Measurements from ENCODE around the gene LRRK1. TPM values are rescaled to one million over a fixed set of nuclear protein-coding genes. Genes with fewer than 3 reads are reported as not detected.

The LRRK1 gene
- total and polyA plus RNA-seq, 8 donors: 4.3 to 19.4 (median 11.1) TPM

DNA sequence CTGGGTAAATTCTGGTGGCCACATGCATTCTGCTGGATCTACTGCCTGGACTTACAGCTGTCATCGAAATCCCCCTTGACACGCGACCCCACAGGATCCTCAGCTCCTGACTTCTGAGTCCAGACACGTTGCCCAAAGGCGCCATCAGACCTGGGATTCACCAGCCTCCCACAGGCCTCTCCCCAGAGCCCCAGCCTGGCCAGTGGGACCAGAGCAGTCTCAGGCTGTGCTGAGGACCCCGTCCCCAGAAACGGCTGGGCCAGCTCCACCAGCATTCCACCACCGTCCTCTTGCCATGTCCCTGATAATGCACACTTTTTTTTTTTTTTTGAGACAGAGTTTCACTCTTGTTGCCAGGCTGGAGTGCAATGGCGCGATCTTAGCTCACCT lies 166.1 kb downstream of the LRRK1 start:
- Histone ChIP-seq H3K9me3 (no peaks in the 10 kb centered on the region), H3K36me3 (no peaks in the 10 kb centered on the region), H3K27me3 (no peaks in the 10 kb centered on the region), H3K27ac (no peak overlapping the region), H3K4me1 (no peaks in the 10 kb centered on the region), H3K4me3 (no peak overlapping the region)
- WGBS, 2 donors: 82 to 83% methylated on average over 8 to 10 of the region's 10 CpGs
- TF ChIP-seq, protein P1, sequence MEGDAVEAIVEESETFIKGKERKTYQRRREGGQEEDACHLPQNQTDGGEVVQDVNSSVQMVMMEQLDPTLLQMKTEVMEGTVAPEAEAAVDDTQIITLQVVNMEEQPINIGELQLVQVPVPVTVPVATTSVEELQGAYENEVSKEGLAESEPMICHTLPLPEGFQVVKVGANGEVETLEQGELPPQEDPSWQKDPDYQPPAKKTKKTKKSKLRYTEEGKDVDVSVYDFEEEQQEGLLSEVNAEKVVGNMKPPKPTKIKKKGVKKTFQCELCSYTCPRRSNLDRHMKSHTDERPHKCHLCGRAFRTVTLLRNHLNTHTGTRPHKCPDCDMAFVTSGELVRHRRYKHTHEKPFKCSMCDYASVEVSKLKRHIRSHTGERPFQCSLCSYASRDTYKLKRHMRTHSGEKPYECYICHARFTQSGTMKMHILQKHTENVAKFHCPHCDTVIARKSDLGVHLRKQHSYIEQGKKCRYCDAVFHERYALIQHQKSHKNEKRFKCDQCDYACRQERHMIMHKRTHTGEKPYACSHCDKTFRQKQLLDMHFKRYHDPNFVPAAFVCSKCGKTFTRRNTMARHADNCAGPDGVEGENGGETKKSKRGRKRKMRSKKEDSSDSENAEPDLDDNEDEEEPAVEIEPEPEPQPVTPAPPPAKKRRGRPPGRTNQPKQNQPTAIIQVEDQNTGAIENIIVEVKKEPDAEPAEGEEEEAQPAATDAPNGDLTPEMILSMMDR (IDR thresholded peaks at IDR 0.05): no peak
- intact Hi-C loops (cut with DNase I): loop anchor here in 2 of 3 donors (5.0 to 10.0 kb wide), 2 partner anchors 177 to 179 kb away; no protein-coding TSS in a partner anchor
- ATAC-seq (no peak), DNase-seq (no peak), FAIRE-seq (no peak)

DNA sequence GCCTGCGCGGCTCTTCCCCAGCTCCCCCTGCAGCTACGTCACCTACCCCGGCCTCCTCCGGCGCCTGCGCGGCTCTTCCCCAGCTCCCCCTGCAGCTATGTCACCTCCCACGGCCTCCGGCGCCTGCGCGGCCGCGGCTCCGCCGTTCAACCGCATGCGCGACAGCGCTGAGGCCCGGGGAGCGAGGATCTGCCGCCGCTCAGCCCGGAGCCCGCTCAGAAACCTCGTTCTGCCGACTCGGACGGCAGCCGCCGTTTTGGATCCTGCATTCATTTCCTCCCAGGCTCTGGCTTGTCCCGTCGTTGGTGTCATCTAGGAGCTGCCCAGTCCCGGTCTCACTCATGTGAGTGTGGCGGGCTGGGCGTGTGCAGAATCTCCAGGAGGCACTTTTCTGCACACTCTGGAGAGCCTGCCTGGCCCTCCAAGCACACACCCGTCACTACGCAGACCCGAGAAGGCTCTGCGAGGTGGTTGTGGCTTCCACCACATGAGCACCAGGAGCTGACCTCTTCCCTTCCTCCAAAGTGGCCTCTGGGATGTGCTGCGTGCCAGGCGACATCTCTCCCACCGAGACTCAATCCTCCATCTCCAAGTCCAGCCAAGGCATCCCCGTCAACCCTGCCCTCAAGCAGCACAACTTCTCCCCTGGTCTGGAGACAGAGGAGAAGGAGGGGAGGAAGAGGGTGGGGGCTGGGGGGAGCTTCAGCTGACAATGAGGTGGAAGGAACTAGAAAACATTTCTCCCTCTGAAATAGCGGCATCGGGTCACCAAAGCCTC lies 167.4 kb downstream of the LRRK1 start:
- ATAC-seq (no peak), DNase-seq (no peak), FAIRE-seq (no peak)
- H3K4me1 ChIP-seq: no peaks in the 10 kb centered on the region
- TF ChIP-seq, protein P1 (IDR thresholded peaks at IDR 0.05): no peak
- WGBS, 2 donors: 86 to 92% methylated on average over 46 to 48 of the region's 48 CpGs
- no peak overlapping the region for H3K27ac ChIP-seq
- H3K27me3 ChIP-seq: no peaks in the 10 kb centered on the region
- intact Hi-C loops (cut with DNase I): loop anchor here in 2 of 3 donors (5.0 to 10.0 kb wide), 2 partner anchors 176 to 178 kb away; no protein-coding TSS in a partner anchor
- no peaks in the 10 kb centered on the region for H3K9me3 ChIP-seq
- no peaks in the 10 kb centered on the region for H3K36me3 ChIP-seq
- H3K4me3 ChIP-seq: no peak overlapping the region

- intact Hi-C loops (cut with DNase I): loop anchor here in 2 of 3 donors (5.0 to 10.0 kb wide), 2 partner anchors 175 to 178 kb away; no protein-coding TSS in a partner anchor
- Histone ChIP-seq H3K9me3 (no peaks in the 10 kb centered on the region), H3K4me1 (no peaks in the 10 kb centered on the region), H3K4me3 (no peak overlapping the region), H3K27me3 (no peaks in the 10 kb centered on the region), H3K27ac (no peak overlapping the region), H3K36me3 (no peaks in the 10 kb centered on the region)
- FAIRE-seq (no peak), DNase-seq (no peak), ATAC-seq (no peak)
- TF ChIP-seq, protein P1 (IDR thresholded peaks at IDR 0.05): no peak
- WGBS, 2 donors: 77 to 82% methylated on average over 10 of the region's 10 CpGs
These were observed 168.1 kb downstream of the LRRK1 start for GRCh38 chr15:101087172-101087769.

DNA sequence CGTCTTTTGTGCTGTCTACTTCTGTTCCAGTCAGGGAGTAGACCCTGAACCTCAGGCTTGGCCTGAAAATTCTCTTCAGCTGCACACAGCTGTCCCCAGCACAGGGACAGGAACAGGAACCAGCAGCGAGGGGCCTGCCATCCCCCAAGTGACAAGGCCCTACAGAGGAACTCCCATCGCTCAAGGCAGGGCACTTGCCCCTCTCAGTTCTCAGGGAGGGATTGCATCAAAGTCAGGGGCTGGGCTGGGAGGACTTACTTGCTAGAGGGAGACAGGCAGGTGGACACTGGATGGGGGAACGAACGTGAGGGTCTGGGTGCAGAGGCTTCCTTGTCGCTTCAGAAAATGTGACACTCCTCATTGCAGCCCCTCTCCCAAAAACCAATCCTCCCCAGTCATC lies 169.1 kb downstream of the LRRK1 start:
- WGBS, 2 donors: 63% methylated on average over 6 of the region's 6 CpGs
- no peaks in the 10 kb centered on the region for H3K27me3 ChIP-seq
- H3K4me1 ChIP-seq: no peaks in the 10 kb centered on the region
- H3K9me3 ChIP-seq: no peaks in the 10 kb centered on the region
- ATAC-seq (no peak), DNase-seq (peak in 1 of 6 donors; percentile 44), FAIRE-seq (no peak)
- no peaks in the 10 kb centered on the region for H3K36me3 ChIP-seq
- H3K4me3 ChIP-seq: no peak overlapping the region
- TF ChIP-seq, protein P1 (IDR thresholded peaks at IDR 0.05): no peak
- intact Hi-C loops (cut with DNase I): loop anchor here in 2 of 3 donors (5.0 to 10.0 kb wide), 2 partner anchors 174 to 177 kb away; no protein-coding TSS in a partner anchor
- H3K27ac ChIP-seq: no peak overlapping the region
